HAP-1 (cell line): Measurements from ENCODE around the gene MYOC.
"Not testable (repeated sequence)": the region's sequence is repeated elsewhere in the genome, so short reads cannot be mapped to it uniquely, and the experiment has no call there.

Source experiments
- DNase-seq, 2 experiments: peaks; one replicate each; pipeline ENCODE4 v3.0.0-alpha.2; 2016 to 2020; ENCODE audit warnings: low spot score in 2 of 2
- H3K27me3 ChIP-seq: fragments of 250-450 bp; sonication (Bioruptor Pico); 2 replicates; pipeline ENCODE4 v1.5.1; 2020; ENCODE audit warnings: low read depth, mild to moderate bottlenecking, moderate library complexity
- H3K36me3 ChIP-seq: fragments of 250-450 bp; sonication (Bioruptor Pico); replicated peaks from 2 replicates; pipeline ENCODE4 v1.5.1; 2020; ENCODE audit warnings: mild to moderate bottlenecking
- H3K4me1 ChIP-seq: fragments of 250-450 bp; sonication (Bioruptor Pico); 2 replicates; pipeline ENCODE4 v1.5.1; 2020; ENCODE audit warnings: mild to moderate bottlenecking
- H3K4me3 ChIP-seq: fragments of 250-450 bp; sonication (Bioruptor Pico); 2 replicates; pipeline ENCODE4 v1.5.1; 2020; ENCODE audit warnings: mild to moderate bottlenecking, moderate library complexity
- H3K9me3 ChIP-seq: fragments of 250-450 bp; sonication (Bioruptor Pico); 2 replicates; pipeline ENCODE4 v1.5.1; 2020; ENCODE audit warnings: mild to moderate bottlenecking, moderate library complexity
- in situ Hi-C: fragments of 300-500 bp; cut with MboI; formaldehyde crosslinking; loops from 3 replicates; pipeline ENCODE4 v1.14.3; 2020; ENCODE audit warnings: low sequenced_read_pairs, inconsistent platforms, mixed read lengths

Gene MYOC

DNA sequence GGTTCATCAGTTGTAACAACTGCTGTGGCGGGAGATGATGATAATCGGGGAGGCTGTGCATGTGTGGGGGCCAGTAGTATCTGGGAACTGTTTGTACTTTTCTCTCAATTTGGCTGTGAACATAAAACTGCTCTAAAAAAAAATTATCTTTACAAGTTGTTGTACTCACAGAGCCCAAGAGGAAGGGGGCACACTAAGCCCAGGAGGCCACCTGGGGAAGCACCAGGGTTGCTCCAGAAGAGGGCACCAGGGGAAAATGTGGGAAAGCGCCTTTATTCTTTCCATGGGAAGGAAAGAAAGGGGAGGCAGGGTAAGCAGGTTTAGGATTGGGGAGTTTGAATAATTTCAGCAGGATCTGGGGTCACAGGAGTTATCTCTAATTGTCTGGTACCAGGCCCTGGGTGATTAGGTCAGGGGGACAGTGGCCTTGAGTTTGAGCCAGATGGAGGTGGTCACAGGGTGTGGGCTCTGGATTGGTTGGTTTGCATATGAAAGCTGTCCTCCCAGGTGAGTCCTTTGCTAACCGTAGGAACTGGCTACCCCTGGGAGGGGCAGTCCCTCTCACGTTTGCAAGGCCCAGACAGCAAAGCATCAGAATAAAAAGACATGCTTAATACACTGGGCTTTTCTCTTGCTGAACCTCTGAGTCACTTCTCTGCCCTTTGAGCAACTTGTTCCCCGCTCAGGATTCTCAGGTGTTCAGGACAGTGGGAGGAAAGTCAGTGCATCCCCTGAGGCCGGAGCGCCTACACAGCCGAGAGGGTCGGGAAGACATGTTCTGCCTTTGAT is 11.2 kb downstream of the MYOC start:
- Histone ChIP-seq H3K36me3 (no peaks in the 10 kb centered on the region), H3K4me3 (no peak overlapping the region), H3K27me3 (no peaks in the 10 kb centered on the region), H3K4me1 (0 out of 2 replicates have a peak, but pooled peaks cover 2% of the 10 kb centered on the region), H3K9me3 (no peaks in the 10 kb centered on the region)
- DNase-seq, result no peak
- in situ Hi-C loops, result loop anchor here (10.0 kb wide), 1 partner anchor 344 kb away; no protein-coding TSS in a partner anchor

DNA sequence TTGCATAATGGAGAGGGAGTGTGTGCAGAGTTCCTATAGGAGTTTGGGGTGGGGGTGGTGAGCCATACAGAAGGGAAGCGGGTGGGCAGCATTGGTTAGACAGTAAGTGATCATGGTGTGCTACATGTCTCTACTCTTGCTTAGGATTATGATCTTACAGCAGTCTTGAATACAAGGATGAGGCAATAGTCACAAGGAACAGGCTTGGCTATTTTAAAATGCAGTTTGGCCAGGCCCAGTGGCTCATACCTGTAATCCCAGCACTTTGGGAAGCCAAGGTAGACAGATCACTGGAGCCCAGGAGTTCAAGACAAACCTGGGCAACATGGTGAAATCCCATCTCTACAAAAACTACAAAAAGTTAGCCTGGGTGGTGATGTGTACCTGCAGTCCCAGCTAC is 12.3 kb downstream of the MYOC start:
- H3K9me3 ChIP-seq, result no peaks in the 10 kb centered on the region
- H3K27me3 ChIP-seq, result no peaks in the 10 kb centered on the region
- 0 out of 2 replicates have a peak, but pooled peaks cover 2% of the 10 kb centered on the region for H3K4me1 ChIP-seq
- DNase-seq, result no peak
- in situ Hi-C loops, result loop anchor here (10.0 kb wide), 1 partner anchor 345 kb away; no protein-coding TSS in a partner anchor
- no peak overlapping the region for H3K4me3 ChIP-seq
- no peaks in the 10 kb centered on the region for H3K36me3 ChIP-seq

DNA sequence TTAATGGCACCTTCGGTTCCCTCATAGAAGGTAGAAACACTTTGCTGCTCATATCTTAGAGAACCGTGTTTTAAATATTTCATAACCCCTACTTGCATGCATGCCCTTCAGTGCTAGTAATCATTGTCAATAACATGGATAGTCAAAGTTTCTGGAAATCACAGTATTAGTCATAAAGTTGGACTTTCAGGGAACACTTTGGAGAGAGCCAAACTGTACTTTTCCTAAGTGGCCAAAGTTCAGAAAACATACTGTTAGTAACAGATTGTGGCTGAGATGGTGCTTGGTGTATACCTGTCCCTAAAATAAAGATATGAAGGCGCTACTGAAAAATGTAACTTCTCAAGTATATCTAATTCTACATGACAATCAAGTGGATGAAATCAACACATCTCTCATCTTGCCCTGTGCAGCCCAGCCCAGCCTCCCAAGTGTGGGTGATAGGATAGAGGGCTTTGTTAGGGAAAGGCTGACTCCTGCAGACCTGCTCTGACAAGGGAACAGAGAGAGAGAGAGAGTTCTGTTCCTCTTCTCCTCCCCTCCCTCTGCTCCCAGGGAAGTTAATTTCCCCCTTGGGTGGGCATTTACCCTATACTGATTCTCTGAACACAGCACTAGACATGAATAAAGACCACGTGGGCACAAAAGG is 14.4 kb downstream of the MYOC start:
- in situ Hi-C loops, result no loop called here
- H3K4me3 ChIP-seq, result no peak overlapping the region
- no peaks in the 10 kb centered on the region for H3K36me3 ChIP-seq
- H3K9me3 ChIP-seq, result no peaks in the 10 kb centered on the region
- DNase-seq, result no peak
- no peaks in the 10 kb centered on the region for H3K4me1 ChIP-seq
- H3K27me3 ChIP-seq, result no peaks in the 10 kb centered on the region

DNA sequence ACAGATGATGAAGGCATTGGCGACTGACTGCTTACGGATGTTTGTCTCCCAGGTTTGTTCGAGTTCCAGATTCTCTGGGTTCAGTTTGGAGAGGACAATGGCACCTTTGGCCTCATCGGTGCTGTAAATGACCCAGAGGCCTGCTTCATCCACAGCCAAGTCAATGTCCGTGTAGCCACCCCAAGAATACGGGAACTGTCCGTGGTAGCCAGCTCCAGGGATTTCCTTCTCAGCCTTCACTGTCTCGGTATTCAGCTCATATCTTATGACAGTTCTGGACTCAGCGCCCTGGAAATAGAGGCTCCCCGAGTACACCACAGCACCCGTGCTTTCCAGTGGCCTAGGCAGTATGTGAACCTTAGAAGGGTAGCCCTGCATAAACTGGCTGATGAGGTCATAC is 16.3 kb downstream of the MYOC start:
- H3K36me3 ChIP-seq, result no peaks in the 10 kb centered on the region
- no peak overlapping the region for H3K4me3 ChIP-seq
- in situ Hi-C loops, result no loop called here
- no peaks in the 10 kb centered on the region for H3K27me3 ChIP-seq
- no peaks in the 10 kb centered on the region for H3K9me3 ChIP-seq
- no peaks in the 10 kb centered on the region for H3K4me1 ChIP-seq
- peak in 1 of 2 experiments; percentile 15 for DNase-seq

DNA sequence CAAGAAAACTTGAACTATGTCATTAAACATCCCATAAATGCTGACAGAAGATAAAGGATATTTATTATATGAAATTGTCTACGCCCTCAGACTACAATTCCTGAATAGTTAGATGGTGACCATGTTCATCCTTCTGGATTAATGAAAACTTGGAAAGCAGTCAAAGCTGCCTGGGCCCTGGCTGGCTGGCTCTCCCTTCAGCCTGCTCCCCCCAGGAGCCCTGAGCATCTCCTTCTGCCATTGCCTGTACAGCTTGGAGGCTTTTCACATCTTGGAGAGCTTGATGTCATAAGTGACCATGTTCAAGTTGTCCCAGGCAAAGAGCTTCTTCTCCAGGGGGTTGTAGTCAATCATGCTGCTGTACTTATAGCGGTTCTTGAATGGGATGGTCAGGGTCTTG is 16.8 kb downstream of the MYOC start:
- Histone ChIP-seq H3K4me3 (no peak overlapping the region), H3K27me3 (no peaks in the 10 kb centered on the region), H3K4me1 (no peaks in the 10 kb centered on the region), H3K9me3 (no peaks in the 10 kb centered on the region), H3K36me3 (no peaks in the 10 kb centered on the region)
- DNase-seq, result no peak
- in situ Hi-C loops, result no loop called here

DNA sequence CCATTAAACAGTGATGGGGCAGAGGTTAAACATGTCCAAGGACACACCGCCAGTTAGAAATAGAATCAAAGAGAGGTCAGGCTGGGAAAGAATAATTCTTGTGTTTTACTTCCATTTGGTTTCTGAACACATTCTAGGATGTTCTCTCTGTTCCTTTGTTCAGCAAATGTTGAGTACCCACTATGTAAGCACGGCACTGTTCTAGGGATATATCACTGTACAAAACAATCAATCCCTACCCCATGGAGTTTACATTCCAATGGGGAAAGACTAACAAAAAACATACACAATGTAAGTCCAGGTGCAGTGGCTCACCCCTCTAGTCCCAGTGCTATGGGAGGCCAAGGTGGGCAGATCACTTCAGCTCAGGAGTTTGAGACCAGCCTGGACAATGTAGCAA is 24.3 kb downstream of the MYOC start:
- no peaks in the 10 kb centered on the region; the same call in 1 of the 2 replicates for H3K4me1 ChIP-seq
- no peak for DNase-seq
- H3K9me3 ChIP-seq, result no peaks in the 10 kb centered on the region
- H3K27me3 ChIP-seq, result no peaks in the 10 kb centered on the region
- in situ Hi-C loops, result no loop called here
- no peaks in the 10 kb centered on the region for H3K36me3 ChIP-seq
- H3K4me3 ChIP-seq, result no peak overlapping the region

DNA sequence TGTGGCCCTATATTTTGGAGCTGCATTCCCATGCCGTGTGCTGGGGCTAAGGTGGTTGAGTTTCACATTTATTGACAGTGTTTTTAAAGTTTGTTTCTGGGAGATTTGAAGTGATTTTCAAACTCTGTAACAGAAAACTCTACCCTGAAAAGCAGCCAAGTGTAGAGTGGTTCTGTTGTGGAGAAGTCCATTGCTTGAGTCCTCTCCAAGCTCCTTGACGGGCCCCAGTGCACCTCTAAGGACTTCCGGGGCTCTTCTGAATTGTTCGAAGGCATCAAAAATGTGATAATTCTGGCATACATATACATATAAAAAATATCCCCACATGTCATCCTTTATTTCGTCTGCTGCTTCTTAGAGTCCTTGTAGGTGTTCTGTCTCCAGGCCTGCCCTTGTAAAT is 25.5 kb downstream of the MYOC start:
- Histone ChIP-seq H3K9me3 (no peaks in the 10 kb centered on the region), H3K4me1 (no peaks in the 10 kb centered on the region; the same call in 1 of the 2 replicates), H3K4me3 (no peak overlapping the region), H3K27me3 (no peaks in the 10 kb centered on the region), H3K36me3 (no peaks in the 10 kb centered on the region)
- in situ Hi-C loops, result no loop called here
- DNase-seq, result no peak

DNA sequence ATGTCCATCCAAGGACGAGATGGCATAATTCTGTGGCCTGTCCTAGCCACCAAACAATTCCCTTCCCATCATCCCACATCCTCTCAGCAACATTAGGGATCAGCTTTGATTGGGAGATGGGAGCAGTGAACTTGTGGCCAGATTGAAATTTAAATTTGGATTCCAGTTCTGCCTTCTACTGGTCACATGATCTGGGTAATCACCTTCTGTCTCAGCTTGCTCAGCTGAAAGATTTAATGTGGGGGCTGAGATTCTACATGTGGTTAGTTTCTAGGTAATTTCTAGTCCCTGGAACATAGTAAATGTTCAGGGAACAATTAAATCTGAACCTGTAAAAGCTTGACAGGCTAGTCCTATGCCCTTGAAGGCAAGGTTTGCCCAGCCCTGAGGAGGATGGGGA is 27.3 kb downstream of the MYOC start:
- no peak for DNase-seq
- no peaks in the 10 kb centered on the region for H3K36me3 ChIP-seq
- H3K4me1 ChIP-seq, result peaks cover 9% of the 10 kb centered on the region
- no peak overlapping the region for H3K4me3 ChIP-seq
- no peaks in the 10 kb centered on the region for H3K27me3 ChIP-seq
- H3K9me3 ChIP-seq, result peaks cover 3% of the 10 kb centered on the region; the same call in 1 of the 2 replicates
- in situ Hi-C loops, result no loop called here

DNA sequence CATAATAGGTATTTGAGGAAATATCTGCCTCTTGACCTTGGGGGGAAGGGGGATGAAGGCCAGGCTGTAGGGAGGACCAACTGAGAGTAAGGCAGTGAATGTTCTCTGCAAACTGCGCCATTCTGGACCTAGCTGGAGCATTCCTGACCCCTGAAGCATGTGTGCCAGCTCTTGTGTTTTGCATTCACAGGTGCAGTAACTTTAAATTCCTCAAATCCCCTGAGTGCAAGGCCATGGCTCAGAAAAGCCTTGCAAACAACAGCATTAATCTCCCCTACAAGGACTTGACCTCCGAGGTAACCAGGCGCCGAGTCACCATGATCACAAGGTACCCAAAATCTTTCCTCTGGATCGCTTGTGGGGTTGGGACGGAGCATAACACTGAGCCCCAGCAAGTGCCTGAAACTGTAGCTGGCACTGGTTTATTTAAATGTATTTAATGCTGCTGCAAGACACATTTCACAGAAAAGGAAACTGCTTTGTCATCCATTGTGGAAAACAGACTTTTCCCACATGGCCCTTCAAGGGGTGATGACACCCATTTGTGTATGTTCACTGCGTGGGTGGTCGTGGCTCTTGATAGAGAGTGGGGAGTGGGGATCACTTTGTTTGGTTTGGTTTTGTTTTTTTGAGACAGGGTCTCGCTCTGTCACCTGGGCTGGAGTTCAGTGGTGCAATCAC is 28.7 kb downstream of the MYOC start:
- in situ Hi-C loops, result no loop called here
- no peak for DNase-seq

DNA sequence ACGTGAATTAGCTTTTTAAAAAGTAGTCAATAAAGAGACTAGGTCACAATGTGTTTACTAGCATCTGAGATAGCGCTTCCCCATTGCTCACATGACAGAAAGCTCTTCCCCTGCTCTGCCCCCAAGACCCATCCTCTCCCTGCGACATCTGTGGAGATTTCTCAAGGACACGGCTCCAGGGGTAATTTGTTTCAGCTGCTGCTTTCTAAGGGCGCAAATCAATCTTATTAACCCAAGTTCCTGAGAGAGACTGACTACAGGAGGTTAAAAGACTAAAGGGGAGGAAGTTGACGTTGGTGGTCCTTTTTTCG is 30.4 kb downstream of the MYOC start, which contains the start of gene MYOCOS:
MYOCOS (plus strand) TSS at position 92 of the 311 bp plus-strand sequence. CDS start 1,641 bp downstream, outside the sequence.
- H3K9me3 ChIP-seq, result peaks cover 3% of the 10 kb centered on the region; the same call in 1 of the 2 replicates
- H3K4me1 ChIP-seq, result peaks cover 14% of the 10 kb centered on the region
- H3K27me3 ChIP-seq, result no peaks in the 10 kb centered on the region
- H3K36me3 ChIP-seq, result no peaks in the 10 kb centered on the region
- in situ Hi-C loops, result no loop called here
- no peak for DNase-seq
- H3K4me3 ChIP-seq, result no peak within 1 kb of the TSS

More for the DNA sequence above, 28.7 kb downstream of the MYOC start:
- H3K27me3 ChIP-seq, result no peaks in the 10 kb centered on the region
- peaks cover 3% of the 10 kb centered on the region; the same call in 1 of the 2 replicates for H3K9me3 ChIP-seq
- no peaks in the 10 kb centered on the region for H3K36me3 ChIP-seq
- peaks cover 14% of the 10 kb centered on the region for H3K4me1 ChIP-seq
- no peak overlapping the region for H3K4me3 ChIP-seq

DNA sequence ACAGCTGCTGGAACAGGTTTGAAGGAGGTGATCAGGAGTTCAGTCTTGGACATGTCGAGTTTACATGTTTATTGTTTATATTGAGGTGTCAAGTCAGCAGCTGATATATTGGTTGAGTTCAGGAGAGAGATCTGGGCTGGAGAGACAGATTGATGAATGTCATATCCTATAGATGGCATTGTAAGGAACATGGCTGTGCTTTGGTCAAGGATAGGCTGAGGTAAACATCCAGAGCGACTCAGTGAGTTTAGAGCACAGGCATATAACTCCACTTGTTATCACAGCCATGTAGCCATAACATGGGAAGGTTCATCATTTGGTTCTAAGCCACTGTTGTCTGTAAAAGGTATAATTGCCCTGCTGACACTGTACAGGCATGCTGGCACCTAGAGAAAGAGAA is 35.9 kb downstream of the MYOC start:
- in situ Hi-C loops, result no loop called here
- H3K4me1 ChIP-seq, result peaks cover 14% of the 10 kb centered on the region
- H3K9me3 ChIP-seq, result peaks cover 3% of the 10 kb centered on the region; the same call in 1 of the 2 replicates
- H3K36me3 ChIP-seq, result no peaks in the 10 kb centered on the region
- no peak for DNase-seq
- H3K27me3 ChIP-seq, result no peaks in the 10 kb centered on the region
- H3K4me3 ChIP-seq, result no peak overlapping the region

DNA sequence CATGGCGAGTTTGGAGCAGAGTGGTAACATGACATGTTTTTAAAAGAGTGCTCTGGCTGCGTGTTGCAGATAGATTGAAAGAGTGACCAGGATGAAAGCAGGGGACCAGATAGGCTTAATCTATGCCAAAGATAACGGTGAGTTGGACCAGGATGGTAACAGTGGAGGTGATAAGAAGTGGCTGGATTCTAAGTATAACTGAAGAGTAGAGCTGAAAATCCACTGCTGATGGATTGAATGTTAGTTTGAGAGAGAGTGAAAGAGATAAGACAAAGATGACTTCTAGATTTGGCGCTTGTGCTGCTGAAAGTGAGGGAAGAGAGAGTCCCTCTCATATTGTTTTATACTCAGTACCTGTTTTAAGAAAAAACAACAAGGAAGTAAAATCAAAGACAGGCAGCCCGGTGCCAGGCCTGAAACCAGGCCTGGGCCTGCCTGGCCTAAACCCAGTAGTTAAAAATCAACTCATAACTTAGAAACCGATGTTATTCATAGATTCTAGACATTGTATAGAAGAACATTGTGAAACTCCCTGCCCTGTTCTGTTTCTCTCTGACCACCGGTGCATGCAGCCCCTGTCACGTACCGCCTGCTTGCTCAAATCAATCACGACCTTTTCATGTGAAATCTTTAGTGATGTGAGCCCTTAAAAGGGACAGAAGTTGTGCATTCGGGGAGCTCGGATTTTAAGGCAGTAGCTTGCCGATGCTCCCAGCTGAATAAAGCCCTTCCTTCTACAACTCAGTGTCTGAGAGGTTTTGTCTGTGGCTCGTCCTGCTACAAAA is 37.2 kb downstream of the MYOC start:
- H3K4me1 ChIP-seq, DNase-seq, H3K36me3 ChIP-seq, in situ Hi-C loops, H3K4me3 ChIP-seq, H3K9me3 ChIP-seq, H3K27me3 ChIP-seq: not testable (repeated sequence)

DNA sequence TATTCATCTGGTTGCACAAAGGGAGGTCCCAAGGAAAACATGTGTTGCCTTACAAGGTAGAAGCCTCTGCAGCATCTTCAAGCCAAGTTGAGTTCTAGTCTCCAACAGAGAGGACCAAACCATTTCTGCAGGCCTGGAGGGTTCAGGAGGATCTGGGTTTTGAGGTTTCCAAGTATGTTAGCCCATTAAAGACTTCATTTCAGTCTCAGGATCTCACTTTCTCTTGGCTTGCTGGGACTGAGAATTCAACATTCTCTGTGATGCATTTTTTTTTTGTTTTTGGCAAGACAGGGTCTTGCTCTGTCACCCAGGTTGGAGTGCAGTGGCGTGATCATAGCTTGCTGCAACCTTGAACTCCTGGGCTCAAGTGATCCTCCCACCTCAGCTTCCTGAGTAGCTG is 39.2 kb downstream of the MYOC start:
- no peak for DNase-seq
- H3K27me3 ChIP-seq, result no peaks in the 10 kb centered on the region
- H3K36me3 ChIP-seq, result no peaks in the 10 kb centered on the region
- H3K4me1 ChIP-seq, result no peaks in the 10 kb centered on the region
- H3K4me3 ChIP-seq, result no peak overlapping the region
- H3K9me3 ChIP-seq, result no peaks in the 10 kb centered on the region
- in situ Hi-C loops, result no loop called here
